ENCODE results near the gene CC2D2B. TPM values are rescaled to one million over a fixed set of nuclear protein-coding genes. Genes with fewer than 3 reads are reported as not detected.
"Not testable (repeated sequence)": the region's sequence is repeated elsewhere in the genome, so short reads cannot be mapped to it uniquely, and the experiment has no call there.

Gene CC2D2B
- total RNA-seq, 4 donors from 2014 or later = 1.1 to 30.5 (median 2.0) TPM

DNA sequence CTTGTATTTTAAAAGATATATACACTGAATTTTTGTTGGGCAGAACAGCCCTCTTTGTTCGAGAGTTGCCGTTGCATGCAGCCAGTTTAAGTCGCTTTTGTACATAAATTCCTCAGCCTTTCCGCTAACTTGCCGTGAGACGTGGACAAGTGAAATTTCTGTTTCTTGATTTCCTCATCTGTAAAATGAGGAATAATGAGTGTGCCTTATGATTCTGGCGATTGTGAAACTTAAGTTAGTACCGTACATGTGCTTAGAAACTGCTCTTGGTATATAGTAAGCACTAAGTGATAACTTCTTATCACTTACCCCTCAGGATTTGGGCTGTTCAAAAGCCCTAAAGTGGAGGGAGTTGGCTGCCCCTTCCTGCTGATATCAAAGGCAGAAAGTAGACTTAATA is 137.0 kb downstream of the CC2D2B start:
- TF ChIP-seq, protein P1, sequence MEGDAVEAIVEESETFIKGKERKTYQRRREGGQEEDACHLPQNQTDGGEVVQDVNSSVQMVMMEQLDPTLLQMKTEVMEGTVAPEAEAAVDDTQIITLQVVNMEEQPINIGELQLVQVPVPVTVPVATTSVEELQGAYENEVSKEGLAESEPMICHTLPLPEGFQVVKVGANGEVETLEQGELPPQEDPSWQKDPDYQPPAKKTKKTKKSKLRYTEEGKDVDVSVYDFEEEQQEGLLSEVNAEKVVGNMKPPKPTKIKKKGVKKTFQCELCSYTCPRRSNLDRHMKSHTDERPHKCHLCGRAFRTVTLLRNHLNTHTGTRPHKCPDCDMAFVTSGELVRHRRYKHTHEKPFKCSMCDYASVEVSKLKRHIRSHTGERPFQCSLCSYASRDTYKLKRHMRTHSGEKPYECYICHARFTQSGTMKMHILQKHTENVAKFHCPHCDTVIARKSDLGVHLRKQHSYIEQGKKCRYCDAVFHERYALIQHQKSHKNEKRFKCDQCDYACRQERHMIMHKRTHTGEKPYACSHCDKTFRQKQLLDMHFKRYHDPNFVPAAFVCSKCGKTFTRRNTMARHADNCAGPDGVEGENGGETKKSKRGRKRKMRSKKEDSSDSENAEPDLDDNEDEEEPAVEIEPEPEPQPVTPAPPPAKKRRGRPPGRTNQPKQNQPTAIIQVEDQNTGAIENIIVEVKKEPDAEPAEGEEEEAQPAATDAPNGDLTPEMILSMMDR (IDR thresholded peaks at IDR 0.05) = no peak
- no peak for TF ChIP-seq POLR2A (IDR thresholded peaks at IDR 0.05)
- H3K4me3 ChIP-seq = peak overlapping the region; percentile 70 to 90 (median 88)
- peak overlapping the region in 3 of 4 donors; percentile 78 to 89 (median 85) for H3K27ac ChIP-seq
- no peaks in the 10 kb centered on the region for H3K36me3 ChIP-seq
- no peaks in the 10 kb centered on the region for H3K9me3 ChIP-seq
- no peaks in the 10 kb centered on the region for H3K27me3 ChIP-seq
- DNase-seq = no peak
- peaks cover 0 to 18% (median 3%) of the 10 kb centered on the region in 4 donors for H3K4me1 ChIP-seq

DNA sequence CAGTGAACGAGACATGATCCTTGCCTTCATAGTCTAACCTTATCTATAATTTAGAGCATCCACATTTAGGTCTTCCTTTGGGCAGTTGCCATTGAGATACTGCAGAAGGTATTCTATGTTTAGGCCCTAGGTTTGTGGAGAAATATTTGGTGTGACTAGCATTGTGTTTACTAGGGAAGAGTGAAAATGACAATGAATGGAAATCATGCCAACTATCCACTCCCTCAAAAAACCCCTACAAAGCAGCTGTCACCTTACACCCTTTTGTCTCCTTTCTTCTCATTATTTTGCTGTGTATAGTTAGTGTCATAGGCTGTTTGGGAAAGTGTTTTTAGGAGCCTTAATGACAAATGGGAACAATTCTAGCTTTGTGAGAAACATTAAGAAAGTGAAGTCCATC is 138.8 kb downstream of the CC2D2B start:
- Histone ChIP-seq H3K27ac (peak overlapping the region in 1 of 4 donors; percentile 15), H3K4me1 (peaks cover 0 to 18% (median 3%) of the 10 kb centered on the region in 4 donors), H3K4me3 (no peak overlapping the region), H3K27me3 (no peaks in the 10 kb centered on the region), H3K9me3 (no peaks in the 10 kb centered on the region), H3K36me3 (peaks cover 0 to 14% (median 0%) of the 10 kb centered on the region in 3 donors)
- no peak for TF ChIP-seq POLR2A (IDR thresholded peaks at IDR 0.05)
- TF ChIP-seq, protein P1 (IDR thresholded peaks at IDR 0.05) = no peak
- DNase-seq = no peak

DNA sequence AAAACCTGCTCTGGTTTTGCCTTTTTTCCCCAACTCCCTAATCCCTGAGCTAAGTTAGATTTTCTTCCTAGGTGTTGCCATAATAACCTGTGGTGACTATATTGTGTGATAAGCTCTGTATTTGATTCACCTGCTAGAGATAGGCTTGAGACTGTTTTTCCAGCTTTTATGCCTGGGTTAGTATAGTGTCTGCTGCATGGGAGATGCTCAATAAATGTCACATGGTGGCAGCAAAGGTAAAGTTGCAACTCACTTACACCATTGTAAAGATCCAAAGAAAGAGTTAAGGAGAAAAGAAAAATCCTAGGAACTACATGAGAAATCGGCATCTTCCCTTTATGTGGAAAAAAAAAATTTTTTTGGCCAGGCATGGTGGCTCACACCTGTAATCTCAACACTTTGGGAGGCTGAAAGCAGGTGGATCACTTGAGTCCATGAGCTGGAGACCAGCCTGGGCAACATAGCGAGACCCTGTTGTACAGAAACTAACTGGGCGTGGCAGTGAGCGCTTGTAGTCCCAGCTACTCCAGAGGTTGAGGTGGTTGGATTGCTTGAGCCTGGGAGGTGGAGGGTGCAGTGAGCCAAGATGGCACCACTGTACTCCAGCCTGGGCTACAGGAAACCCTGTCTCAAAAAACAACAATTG is 139.4 kb downstream of the CC2D2B start:
- peaks cover 0 to 18% (median 0%) of the 10 kb centered on the region in 3 donors for H3K36me3 ChIP-seq
- H3K9me3 ChIP-seq = no peaks in the 10 kb centered on the region
- no peak for DNase-seq
- H3K27me3 ChIP-seq = no peaks in the 10 kb centered on the region
- H3K4me3 ChIP-seq = no peak overlapping the region
- no peak overlapping the region for H3K27ac ChIP-seq
- TF ChIP-seq, protein P1 (IDR thresholded peaks at IDR 0.05) = peak in 2 of 6 experiments; percentile 15 to 16
- no peak for TF ChIP-seq POLR2A (IDR thresholded peaks at IDR 0.05)
- peaks cover 0 to 18% (median 3%) of the 10 kb centered on the region in 4 donors for H3K4me1 ChIP-seq

DNA sequence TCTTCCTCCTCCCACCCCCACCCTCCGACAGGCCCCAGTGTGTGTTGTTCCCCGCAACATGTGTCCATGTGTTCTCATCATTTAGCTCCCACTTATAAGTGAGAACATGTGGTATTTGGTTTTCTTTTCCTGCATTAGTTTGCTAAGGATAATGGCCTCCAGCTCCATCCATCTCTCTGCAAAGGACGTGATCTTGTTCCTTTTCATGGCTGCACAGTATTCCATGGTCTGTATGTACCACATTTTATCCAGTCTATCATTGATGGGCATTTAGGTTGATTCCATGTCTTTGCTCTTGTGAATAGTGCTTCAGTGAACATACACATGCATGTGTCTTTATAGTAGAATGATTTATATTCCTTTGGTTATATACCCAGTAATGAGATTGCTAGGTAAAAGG is 140.2 kb downstream of the CC2D2B start:
- H3K4me3 ChIP-seq, DNase-seq, H3K9me3 ChIP-seq, H3K27ac ChIP-seq, H3K27me3 ChIP-seq: not testable (repeated sequence)
- Histone ChIP-seq H3K36me3 (peaks cover 0 to 18% (median 0%) of the 10 kb centered on the region in 3 donors), H3K4me1 (peaks cover 0 to 15% (median 3%) of the 10 kb centered on the region in 4 donors)

DNA sequence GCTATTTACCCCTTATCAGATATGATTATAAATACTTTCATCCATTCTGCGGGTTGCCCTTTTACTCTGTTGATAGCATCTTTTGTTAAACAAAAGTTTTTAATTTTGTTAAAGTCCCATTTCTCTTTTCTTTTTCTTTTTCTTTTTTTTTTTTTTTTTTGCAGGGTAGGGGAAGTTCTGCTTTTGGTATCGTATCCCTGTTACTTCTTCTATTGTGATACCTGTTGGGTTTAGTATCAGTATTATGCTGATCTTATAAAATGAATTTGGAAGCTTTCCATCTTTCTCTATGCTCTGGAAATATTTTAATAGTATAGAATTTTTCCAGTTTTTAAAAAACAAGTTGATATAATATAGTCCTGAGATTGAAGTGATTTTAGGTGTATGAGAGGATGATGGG is 141.6 kb downstream of the CC2D2B start:
- Histone ChIP-seq H3K4me1 (peaks cover 0 to 14% (median 2%) of the 10 kb centered on the region in 4 donors), H3K27ac (no peak overlapping the region), H3K27me3 (no peaks in the 10 kb centered on the region), H3K36me3 (peaks cover 0 to 18% (median 0%) of the 10 kb centered on the region in 3 donors), H3K4me3 (no peak overlapping the region), H3K9me3 (no peaks in the 10 kb centered on the region)
- DNase-seq = no peak
- no peak for TF ChIP-seq POLR2A (IDR thresholded peaks at IDR 0.05)
- TF ChIP-seq, protein P1 (IDR thresholded peaks at IDR 0.05) = no peak

DNA sequence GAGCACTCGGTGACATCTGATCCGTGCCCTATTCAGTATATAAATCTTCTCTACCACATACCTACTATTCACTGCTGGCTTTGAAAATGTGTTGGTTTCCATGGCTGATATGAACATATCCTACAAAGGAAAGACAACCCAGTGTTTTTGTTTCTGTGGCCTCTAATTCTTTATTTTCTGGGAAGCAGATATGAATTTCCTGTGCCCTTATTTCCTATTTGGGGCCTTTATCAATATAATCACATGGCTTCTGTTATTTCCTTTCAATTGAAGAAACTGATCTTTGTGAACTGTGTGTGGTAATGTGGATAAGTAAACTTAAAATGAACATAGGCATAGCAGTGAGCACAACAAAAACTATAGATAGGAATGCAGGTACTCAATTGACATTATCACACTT is 146.2 kb downstream of the CC2D2B start:
- Histone ChIP-seq H3K9me3 (no peaks in the 10 kb centered on the region), H3K4me3 (no peak overlapping the region), H3K36me3 (peaks cover 0 to 41% (median 0%) of the 10 kb centered on the region in 3 donors), H3K27me3 (no peaks in the 10 kb centered on the region), H3K4me1 (no peaks in the 10 kb centered on the region), H3K27ac (no peak overlapping the region)
- no peak for DNase-seq
- TF ChIP-seq, protein P1 (IDR thresholded peaks at IDR 0.05) = no peak
- no peak for TF ChIP-seq POLR2A (IDR thresholded peaks at IDR 0.05)
